COLO668 (cell line): Measurements from ENCODE around the gene FERD3L.

Experiments used
- DNase-seq: peaks from one replicate; lab custom pipeline; 2025; ENCODE audit not compliant: unreplicated experiment; lab: John Stamatoyannopoulos, UW

The FERD3L gene

GRCh38 chr7:19101472-19101871 is 43.7 kb downstream of the FERD3L start:
- DNase-seq: no peak

- no peak for DNase-seq
Observed at GRCh38 chr7:19099924-19100323, 45.3 kb downstream of the FERD3L start.

DNA sequence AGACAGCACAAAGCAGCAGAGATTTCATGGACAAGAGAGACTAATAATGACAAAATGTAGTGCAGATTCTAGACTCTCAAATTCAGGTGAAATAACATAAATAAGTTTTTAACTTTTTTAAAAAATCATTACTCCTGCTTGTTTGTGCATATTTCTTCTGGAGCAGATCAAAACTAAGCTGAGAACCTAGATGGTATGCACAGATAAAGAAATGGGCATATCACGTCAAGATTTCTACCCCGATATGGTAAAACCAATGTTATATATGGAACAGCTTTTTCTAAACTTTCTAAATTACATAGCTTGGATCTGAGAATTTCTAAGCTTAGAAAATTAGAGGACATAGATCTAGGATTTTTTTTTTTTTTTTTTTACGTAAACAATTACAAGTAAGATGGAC is 46.0 kb downstream of the FERD3L start:
- DNase-seq: no peak

DNA sequence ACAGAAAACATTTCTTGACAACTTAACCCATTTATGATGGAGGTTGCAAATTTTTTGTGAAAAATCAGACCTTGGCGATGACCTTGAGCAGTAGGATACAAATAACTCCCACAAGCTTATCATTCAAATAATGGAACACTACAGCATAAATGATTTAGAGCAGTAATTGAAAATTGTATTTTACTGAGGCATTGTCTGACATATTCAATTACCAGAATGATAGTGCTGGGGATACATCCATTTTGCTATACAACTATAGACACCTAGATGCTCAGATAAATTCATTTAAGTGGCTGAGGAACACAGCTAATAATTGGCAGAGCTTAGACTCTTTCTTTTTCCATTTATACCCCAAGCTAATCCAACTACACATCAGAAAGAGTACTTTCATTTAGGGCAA is 46.7 kb downstream of the FERD3L start:
- DNase-seq: no peak

- DNase-seq: no peak
Observed at GRCh38 chr7:19097165-19098055, 47.8 kb downstream of the FERD3L start.

DNA sequence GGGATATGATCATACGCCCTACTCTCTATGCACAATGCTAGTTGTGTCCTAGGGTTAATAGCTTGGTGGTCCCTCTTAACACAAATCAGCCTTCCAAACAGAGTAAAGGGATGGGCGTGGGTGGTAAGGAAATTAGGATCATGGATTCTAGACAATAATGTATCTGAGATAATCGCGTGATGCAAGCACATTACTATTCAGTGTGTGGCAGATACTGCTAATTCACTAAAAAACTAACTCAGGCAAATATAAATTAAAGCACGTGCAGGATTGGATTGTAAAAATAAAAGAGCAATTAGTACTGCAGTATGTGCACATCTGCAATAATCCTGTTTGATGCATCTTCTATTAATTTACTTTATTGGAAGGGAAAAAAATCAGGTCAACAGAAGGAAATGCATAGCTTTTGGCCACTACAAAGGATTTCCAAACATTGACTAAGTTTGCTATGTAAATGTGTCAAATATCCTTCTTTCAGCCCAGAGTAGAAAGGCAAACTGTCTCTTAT is 49.8 kb downstream of the FERD3L start:
- DNase-seq: no peak
